GM12801 (cell line): ENCODE data around the gene STIL.

ENCODE experiments used
- CTCF ChIP-seq: IDR thresholded peaks from one replicate; pipeline ENCODE4 v1.5.1; 2011; ENCODE audit warnings: control low read depth; ENCODE audit not compliant: insufficient read length; ENCODE audit errors: extremely low read depth

Gene STIL

GRCh38 chr1:47338249-47339077 is 24.5 kb upstream of the STIL start:
- no peak for TF ChIP-seq CTCF

DNA sequence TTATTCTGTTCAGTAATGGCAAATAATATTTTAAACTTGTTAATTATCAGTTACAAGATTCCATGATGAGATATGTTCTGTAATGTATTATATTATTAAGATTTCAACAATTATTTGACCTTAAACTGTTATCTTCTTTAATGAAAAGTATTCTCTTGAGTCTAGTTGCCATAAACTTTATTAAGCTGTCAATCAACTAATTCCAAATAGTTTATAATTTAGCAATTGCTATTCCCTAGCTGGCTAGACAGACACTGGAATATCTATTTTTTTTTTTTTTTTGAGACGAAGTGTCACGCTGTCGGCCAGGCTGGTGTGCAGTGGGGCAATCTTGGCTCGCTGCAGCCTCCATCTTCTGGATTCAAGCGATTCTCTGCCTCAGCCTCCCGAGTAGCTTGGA is 23.4 kb upstream of the STIL start:
- no peak for TF ChIP-seq CTCF

DNA sequence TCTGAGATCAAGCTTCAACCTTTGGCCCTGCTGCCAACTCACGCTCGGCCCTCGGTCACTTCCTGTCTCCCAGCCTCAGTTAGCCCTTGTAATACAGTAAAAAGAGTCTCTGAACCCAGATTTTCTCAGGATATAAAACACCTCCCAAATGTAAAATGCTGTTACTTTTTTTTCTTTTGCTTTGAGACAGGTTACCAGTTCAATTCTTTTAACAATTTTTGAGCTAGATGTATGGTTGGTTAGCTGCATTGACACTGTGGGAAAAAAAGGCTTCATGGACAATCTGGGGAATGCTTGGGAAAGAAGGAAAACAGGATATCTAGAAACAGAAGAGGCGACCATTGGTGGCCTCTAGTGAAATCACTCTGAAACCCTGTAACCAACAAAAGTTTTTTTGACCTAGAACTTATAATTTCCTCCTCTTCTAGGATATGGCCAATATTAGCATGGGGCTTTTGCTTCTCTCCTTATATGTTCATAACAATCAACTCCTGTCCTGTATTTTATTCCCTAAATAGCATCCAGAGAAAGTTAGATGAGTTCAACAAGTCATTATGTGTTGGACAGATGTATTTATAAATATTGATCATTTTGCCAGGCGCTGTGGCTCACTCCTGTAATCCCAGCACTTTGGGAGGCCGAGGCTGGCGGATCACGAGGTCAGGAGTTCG is 21.0 kb upstream of the STIL start:
- TF ChIP-seq CTCF, result no peak

GRCh38 chr1:47333922-47334764 is 20.2 kb upstream of the STIL start:
- TF ChIP-seq CTCF, result no peak

DNA sequence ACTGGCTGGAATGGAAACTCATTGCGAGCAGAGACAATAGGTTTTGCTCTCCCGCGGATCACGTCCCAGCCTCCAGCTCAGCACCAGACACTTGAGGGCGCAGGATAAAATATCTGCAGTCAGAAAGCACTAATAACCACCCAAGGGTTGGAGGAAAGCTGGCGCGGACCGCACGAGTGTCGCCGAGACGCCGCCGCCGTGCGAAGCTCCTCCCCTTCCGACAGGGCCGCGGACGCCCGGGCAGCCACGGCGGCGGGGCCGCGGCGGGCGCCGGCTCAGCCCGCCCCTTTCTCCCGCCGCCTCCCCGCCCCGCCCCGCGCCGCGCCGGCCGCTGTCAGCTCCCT is 19.6 kb upstream of the STIL start, which contains the start of gene CMPK1:
Gene CMPK1 (plus strand): TSS at position 213 of the 344 bp plus-strand sequence. CDS start 156 bp downstream, outside the sequence.
- no peak for TF ChIP-seq CTCF

- no peak for TF ChIP-seq CTCF
Observed at GRCh38 chr1:47332779-47333577, 19.0 kb upstream of the STIL start.
